Activated CD8-positive, alpha-beta memory T cell treated with anti-CD3 and anti-CD28 coated beads, Interleukin-2, amount 50 U/mL, for 1 hour (primary cell): Measurements from ENCODE around the gene SLC4A9.

Experiments
- DNase-seq: peaks from one replicate; pipeline ENCODE4 v3.0.0-alpha.2; 2020; ENCODE audit errors: extremely low read depth

SLC4A9 gene

GRCh38 chr5:140360101-140360500 is at the start of gene SLC4A9:
SLC4A9 (plus strand) TSS chr5:140360194; CDS start chr5:140360237, 43 bp downstream.
- DNase-seq = no peak

GRCh38 chr5:140310434-140310833 is 49.6 kb upstream of the SLC4A9 start:
- DNase-seq = no peak

- no peak for DNase-seq
Measured at GRCh38 chr5:140311011-140311467, 49.0 kb upstream of the SLC4A9 start.

- DNase-seq = no peak
Measured at GRCh38 chr5:140312067-140312790, 47.8 kb upstream of the SLC4A9 start.

GRCh38 chr5:140312791-140313189 is 47.2 kb upstream of the SLC4A9 start:
- no peak for DNase-seq

- no peak for DNase-seq
Measured at GRCh38 chr5:140317859-140318258, 42.1 kb upstream of the SLC4A9 start.

GRCh38 chr5:140318792-140319191 is 41.2 kb upstream of the SLC4A9 start:
- DNase-seq = no peak

GRCh38 chr5:140319833-140320232 is 40.2 kb upstream of the SLC4A9 start:
- DNase-seq = no peak

- no peak for DNase-seq
Measured at GRCh38 chr5:140321796-140322195, 38.2 kb upstream of the SLC4A9 start.

- DNase-seq = no peak
Measured at GRCh38 chr5:140322751-140323731, 37.0 kb upstream of the SLC4A9 start.

GRCh38 chr5:140324041-140324600 is 35.9 kb upstream of the SLC4A9 start:
- no peak for DNase-seq

GRCh38 chr5:140324617-140325241 is 35.3 kb upstream of the SLC4A9 start:
- DNase-seq = no peak

GRCh38 chr5:140325486-140325885 is 34.5 kb upstream of the SLC4A9 start:
- DNase-seq = no peak

GRCh38 chr5:140327589-140327988 is 32.4 kb upstream of the SLC4A9 start:
- DNase-seq = no peak

- no peak for DNase-seq
Measured at GRCh38 chr5:140328036-140328764, 31.8 kb upstream of the SLC4A9 start.

- DNase-seq = no peak
Measured at GRCh38 chr5:140329739-140330481, 30.1 kb upstream of the SLC4A9 start.

- DNase-seq = no peak
Measured at GRCh38 chr5:140331638-140332037, 28.4 kb upstream of the SLC4A9 start.

- no peak for DNase-seq
Measured at GRCh38 chr5:140336388-140336787, 23.6 kb upstream of the SLC4A9 start.

- no peak for DNase-seq
Measured at GRCh38 chr5:140337880-140338279, 22.1 kb upstream of the SLC4A9 start.

GRCh38 chr5:140338336-140338735 is 21.7 kb upstream of the SLC4A9 start:
- DNase-seq = no peak
